ENCODE results near the gene NOC3L.

Gene NOC3L

DNA sequence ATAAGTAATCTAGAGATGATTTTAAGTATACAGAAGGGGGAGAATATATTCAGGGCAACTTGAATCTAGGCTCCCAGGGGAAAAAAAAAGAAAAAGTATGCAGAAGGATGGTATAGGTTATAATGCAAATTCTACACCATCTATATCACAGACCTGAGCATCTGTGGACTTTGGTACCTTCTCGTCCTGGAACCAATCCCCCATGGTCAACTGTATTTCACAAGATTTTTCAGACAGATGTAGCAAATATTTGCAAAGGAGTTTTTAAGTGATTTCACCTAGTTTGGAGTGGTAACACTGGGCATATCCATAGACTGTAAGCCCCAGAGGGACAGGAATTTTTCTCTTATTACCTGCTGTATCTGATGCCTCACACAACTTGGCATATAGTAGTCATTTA lies 58.8 kb downstream of the NOC3L start:
- no peak for DNase-seq (ENCODE audit: low read depth)

DNA sequence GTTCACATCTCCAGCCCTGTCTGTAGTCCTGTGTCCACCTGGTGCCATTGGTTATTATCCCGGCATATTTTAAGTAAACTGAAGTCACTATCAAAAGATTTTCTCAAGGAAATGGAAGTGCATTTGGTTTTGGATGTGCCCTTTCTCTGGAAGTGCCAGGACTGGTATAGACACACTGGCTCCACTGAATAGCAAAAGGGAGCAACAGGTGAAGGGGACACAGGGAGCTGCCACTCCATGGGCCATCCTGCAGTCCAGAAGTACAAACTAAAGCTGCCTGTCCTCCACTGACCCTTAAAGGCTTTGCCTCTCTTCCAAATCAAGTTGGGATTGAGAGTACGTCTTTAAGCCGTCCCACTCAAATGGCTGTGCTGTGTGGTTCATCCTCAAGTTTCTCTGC lies 62.7 kb downstream of the NOC3L start:
- DNase-seq (ENCODE audit: low read depth): no peak

DNA sequence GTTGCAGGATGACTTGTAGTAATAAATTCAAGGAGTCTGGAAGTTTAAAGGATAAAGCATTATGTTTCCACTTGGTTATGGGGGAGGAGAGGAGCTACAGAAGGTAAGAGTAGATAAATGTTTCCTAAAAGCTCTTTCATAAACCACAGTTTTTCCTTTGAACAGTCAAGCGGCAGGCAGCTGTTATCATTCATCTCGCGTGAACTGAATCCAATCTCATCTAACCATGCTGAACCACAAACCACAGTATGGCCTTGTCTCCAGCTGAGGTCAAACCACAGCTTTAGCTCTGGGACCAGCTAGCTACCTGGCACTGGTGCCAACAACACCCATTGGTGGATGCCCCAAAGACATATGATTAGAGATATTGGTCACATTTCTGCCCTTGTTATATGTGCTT lies 63.3 kb downstream of the NOC3L start:
- DNase-seq (ENCODE audit: low read depth): no peak

DNA sequence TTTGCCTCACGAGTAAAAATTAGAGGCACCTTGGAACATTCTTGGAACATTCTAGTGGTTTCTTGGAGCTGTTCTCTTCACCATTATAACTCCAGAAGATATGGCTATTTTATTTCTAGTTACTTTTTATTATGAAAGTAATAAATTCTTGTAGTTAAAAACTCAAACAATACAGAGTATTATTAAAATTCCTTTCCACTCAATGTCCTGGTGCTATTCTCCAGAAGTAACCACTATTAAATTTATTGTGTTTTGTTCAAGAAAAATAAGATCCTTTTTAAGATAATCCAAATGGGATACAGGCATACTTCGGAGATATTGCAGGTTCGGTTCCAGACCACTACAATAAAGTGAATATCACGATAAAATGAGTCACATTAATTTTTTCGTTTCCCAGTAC lies 68.6 kb downstream of the NOC3L start:
- DNase-seq (ENCODE audit: low read depth): no peak

DNA sequence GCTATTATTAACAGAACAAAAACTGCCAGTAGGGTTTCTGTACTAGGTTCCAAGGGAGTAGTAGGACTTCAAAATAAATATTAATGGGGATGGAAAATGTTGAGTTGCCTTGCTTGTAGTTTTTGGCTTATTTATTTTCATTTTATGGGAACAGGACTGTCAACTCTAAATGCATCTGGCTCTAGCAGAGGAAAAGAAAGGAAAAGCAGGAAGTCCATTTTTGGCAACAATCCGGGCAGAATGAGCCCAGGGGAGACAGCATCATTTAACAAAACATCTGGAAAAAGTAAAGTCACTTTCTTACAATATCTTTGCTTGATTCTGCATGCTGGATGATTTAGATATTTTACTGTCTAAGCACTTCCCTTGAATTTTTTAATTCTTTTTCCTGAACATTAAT lies 69.4 kb downstream of the NOC3L start:
- DNase-seq (ENCODE audit: low read depth): no peak

DNA sequence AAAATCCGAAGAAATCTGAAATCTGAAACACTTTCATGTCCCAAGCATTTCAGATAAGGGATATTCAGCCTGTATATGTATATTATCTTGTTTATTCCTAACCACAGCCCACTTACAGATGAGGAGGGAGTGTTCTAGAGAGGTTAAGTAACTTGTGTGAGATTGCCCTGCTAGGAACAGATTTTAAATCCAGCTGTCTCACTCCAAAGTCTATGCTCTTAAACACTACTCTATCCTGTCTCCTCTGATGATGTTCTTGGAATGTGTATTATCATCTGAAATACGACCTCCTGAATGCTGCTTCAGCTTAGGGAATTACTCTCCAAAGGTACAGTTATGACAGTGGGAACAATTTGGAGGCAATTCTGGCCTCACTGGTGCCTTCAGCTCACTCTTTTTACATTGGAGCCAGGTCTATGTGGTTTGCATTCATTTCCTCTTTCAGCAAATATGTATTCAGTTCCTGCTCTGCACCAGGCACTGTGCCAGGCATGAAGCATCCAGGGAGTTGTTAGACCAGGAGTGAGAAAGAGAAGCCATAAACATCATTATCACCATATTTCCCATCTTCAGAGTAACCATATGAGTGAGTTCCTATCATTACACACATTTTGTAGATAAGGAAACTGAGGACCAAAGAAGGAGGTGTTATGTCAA lies 70.2 kb downstream of the NOC3L start:
- no peak for DNase-seq (ENCODE audit: low read depth)

DNA sequence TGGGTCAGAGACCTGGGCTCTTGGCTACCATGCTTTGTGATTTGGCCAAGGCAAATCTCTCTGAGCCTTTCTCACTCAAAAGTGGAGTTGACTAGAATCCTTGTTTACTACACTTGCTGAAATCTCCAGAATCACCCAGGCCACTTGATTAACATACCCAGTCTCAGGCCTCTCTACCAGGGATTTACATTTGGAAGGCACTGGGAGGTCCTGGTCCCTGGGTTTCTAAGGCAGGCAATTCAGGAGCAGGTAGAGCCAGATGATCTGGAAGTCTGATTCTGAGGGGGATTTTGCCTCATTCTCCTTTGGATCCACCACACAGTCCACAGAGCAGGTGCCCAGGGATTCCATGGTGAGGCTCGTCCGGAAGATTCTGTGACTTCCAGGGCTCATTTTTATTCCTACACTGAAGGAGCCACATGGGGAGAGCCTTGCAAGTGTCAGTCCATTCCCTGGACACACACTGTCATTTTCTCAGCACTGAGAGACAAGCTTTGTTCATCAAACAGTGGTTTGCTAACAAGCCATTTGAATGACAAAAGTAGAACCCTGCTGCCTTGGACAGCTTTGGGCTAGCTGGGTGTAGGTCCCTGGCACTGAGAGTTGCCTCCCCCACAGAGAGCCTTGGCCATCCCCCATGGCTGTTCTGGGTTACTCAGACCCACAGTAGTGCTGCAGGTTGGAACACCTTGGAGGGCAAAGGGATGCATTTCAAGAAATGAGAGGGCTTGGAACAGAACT lies 74.2 kb downstream of the NOC3L start:
- DNase-seq (ENCODE audit: low read depth): no peak

DNA sequence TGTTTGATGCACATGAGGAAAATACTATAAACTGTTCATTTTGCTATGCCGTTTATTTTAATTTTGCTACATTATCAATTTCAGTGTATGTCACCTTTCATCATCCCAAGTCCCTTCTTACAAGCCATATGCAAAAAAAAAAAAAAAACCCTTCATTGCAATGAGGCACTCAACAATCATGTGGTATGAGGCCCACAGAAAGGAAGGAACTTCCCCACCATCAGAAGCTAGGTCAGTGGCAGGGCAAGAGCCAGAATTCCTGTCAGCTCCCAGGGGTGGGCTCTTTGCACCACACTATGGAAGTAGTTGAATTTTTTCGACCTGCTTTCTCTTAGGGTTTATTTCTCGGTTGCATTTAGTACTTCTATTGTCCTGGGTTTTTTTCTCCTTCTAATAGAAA lies 75.4 kb downstream of the NOC3L start:
- DNase-seq (ENCODE audit: low read depth): no peak

DNA sequence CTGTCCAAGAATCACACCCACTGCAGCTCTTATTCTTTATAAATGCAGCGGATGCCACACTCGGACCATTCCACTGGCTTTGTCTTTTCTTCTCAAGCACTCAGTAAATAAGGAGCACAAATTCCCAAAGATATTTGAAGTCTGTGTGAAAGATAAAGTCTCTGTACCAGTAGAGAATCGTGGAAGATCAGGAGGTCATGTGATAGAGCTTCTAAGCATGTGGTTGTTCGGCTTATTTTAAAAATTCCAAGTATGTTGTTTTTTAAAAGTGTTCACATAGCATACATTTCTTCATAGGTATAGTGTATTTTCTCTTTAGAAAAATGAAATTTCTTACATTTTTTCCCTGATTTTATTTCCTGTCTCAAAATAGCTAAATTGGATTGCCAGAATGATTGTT lies 75.8 kb downstream of the NOC3L start:
- DNase-seq (ENCODE audit: low read depth): no peak

DNA sequence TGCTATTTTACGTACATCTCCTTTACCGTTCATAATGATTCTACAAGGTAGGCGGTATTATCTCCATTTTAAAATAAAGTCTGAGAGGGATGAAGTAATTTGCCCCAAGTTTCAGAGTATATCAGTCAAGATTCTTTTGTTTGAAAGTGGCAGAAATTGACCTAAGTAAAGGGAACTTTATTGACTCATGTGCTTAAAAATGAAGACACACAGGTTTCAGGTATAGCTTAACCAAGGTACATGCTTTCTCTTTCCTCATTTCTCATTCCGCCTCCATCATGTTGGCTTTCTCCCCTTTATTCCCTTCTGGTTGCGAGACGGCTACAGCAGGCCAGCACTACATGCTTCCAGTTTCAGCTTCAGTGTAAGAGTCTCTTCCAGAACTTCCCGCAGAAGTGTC lies 77.5 kb downstream of the NOC3L start:
- no peak for DNase-seq (ENCODE audit: low read depth)
